Peyer's patch (tissue), 4 donors: ENCODE results near the gene KCTD11.
"Not testable (repeated sequence)": the region's sequence is repeated elsewhere in the genome, so short reads cannot be mapped to it uniquely, and the experiment has no call there.

Source experiments
- CTCF ChIP-seq, 6 experiments: fragments of 450-650 bp in 4 of 6; fragments of 200-600 bp in 2 of 6; sonication (generic) in 1 of 6; IDR thresholded peaks; one replicate each; pipeline ENCODE4 v1.5.1; 2017 to 2019; ENCODE audit warnings: antibody characterized with exemption in 6 of 6, mild to moderate bottlenecking in 3 of 6, moderate library complexity in 1 of 6
- POLR2A ChIP-seq, 2 donors: fragments of 450-650 bp; IDR thresholded peaks; one replicate each; pipeline ENCODE4 v1.5.1; 2017; ENCODE audit warnings: antibody characterized with exemption in 2 of 2, mild to moderate bottlenecking in 2 of 2, moderate library complexity in 2 of 2

- not testable (repeated sequence) for TF ChIP-seq CTCF, POLR2A (IDR thresholded peaks at IDR 0.05)
These were observed 16.2 kb upstream of the KCTD11 start for GRCh38 chr17:7335765-7336164.
